ENCODE data around the gene TGFBR2. TPM values are rescaled to one million over a fixed set of nuclear protein-coding genes. Genes with fewer than 3 reads are reported as not detected.

The TGFBR2 gene
- total and polyA plus RNA-seq, 10 of the 15 experiments (the other 5 are each of a cell fraction or from before 2014, with no cell fraction given), result 0.02 to 0.98 (median 0.18) TPM; not detected in 1

GRCh38 chr3:30616347-30617027, 10.1 kb downstream of the TGFBR2 start:
- Histone ChIP-seq H3K27me3 (replicated peaks in 1 of 2; ENCODE audit: control insufficient read depth in 2 of 2, insufficient read depth in 2 of 2, low read length in 1 of 2) (no peaks in the 10 kb centered on the region; a peak in 1 of 4 replicates), H3K27ac (ENCODE audit: control insufficient read depth, insufficient read depth) (no peak overlapping the region), H3K4me1 (ENCODE audit: control insufficient read depth, insufficient read depth, low read length) (no peaks in the 10 kb centered on the region), H2AFZ (ENCODE audit: control insufficient read depth, low read depth, low read length) (no peak overlapping the region), H3K4me3 (no peak overlapping the region), H3K79me2 (ENCODE audit: control insufficient read depth, insufficient read depth, low read length) (no peaks in the 10 kb centered on the region), H3K4me2 (ENCODE audit: control insufficient read depth, insufficient read depth) (no peak overlapping the region), H3K9me3 (replicated peaks; ENCODE audit: control insufficient read depth, insufficient read depth, low read length) (no peaks in the 10 kb centered on the region), H3K9ac (ENCODE audit: control insufficient read depth, insufficient read depth, low read length) (no peak overlapping the region), H3K36me3 (ENCODE audit: control insufficient read depth in 2 of 2, insufficient read depth in 2 of 2, low read length in 1 of 2) (no peaks in the 10 kb centered on the region), H4K20me1 (ENCODE audit: control insufficient read depth, insufficient read depth) (no peaks in the 10 kb centered on the region)
- no TSS peak for BruUV-seq (replicated peaks)
- WGBS (ENCODE audit: insufficient coverage, insufficient replicate concordance, low lambda C conversion rate, missing lambda C conversion rate), result 12% methylated on average over 1 of the region's 1 CpG
- RAD21 ChIA-PET (ENCODE audit: unreplicated experiment), result no interaction called here
- SMC1A ChIA-PET (ENCODE audit: uncharacterized antibody, unreplicated experiment), result no interaction called here
- CTCF ChIA-PET, result interaction anchor here (0.8 to 1.5 kb wide), 2 partner anchors 13 to 179 kb away, joined by 3 to 4 read pairs; no protein-coding TSS in a partner anchor
- no peak for ATAC-seq
- no peak for FAIRE-seq
- no peak for DNase-seq (ENCODE audit: low read depth, low spot score)
- in situ Hi-C loops (cut with MboI), result no loop called here
- POLR2A ChIA-PET, result no interaction called here
- intact Hi-C loops (cut with micrococcal nuclease; ENCODE audit: unreplicated experiment), result no loop called here
- TF ChIP-seq MLLT1 (IDR thresholded peaks at IDR 0.05) (no peak), PAX8 (IDR thresholded peaks at IDR 0.05) (no peak), FOS (IDR thresholded peaks at IDR 0.05; ENCODE audit: borderline replicate concordance, extremely low read depth, insufficient read length) (no peak), ATF3 (IDR thresholded peaks at IDR 0.05; ENCODE audit: borderline replicate concordance, extremely low read depth, low read depth, low read length) (no peak), RFX5 (IDR thresholded peaks at IDR 0.05; ENCODE audit: low read depth, low read length) (no peak), ESRRA (IDR thresholded peaks at IDR 0.05; ENCODE audit: low read length) (no peak), SIN3A (IDR thresholded peaks at IDR 0.05; ENCODE audit: low read depth, low read length) (no peak), ELK1 (IDR thresholded peaks at IDR 0.05; ENCODE audit: low read depth, low read length) (no peak), IKZF2 (IDR thresholded peaks at IDR 0.05) (no peak), ZNF217 (IDR thresholded peaks at IDR 0.05) (no peak), SMAD1 (IDR thresholded peaks at IDR 0.05; ENCODE audit: low read depth, partially characterized antibody) (no peak), KLF5 (IDR thresholded peaks at IDR 0.05; ENCODE audit: partially characterized antibody) (no peak), TAF1 (IDR thresholded peaks at IDR 0.05; ENCODE audit: borderline replicate concordance, low read depth, low read length) (no peak), STAT1 (conservative IDR thresholded peaks at IDR 0.05) (no peak), ZNF274 (IDR thresholded peaks at IDR 0.05; ENCODE audit: insufficient read depth, insufficient read length) (no peak), ZNF687 (IDR thresholded peaks at IDR 0.05) (no peak), IRF4 (IDR thresholded peaks at IDR 0.05; ENCODE audit: low read depth, low read length) (no peak), PAX5 (IDR thresholded peaks at IDR 0.05; ENCODE audit: borderline replicate concordance, low read depth, low read length) (no peak)
